BE2C (cell line): ENCODE measurements around the gene SEPTIN12. TPM values are rescaled to one million over a fixed set of nuclear protein-coding genes. Genes with fewer than 3 reads are reported as not detected.

Experiments used
- DNase-seq: peaks from one replicate; pipeline ENCODE4 v3.0.0-alpha.2; 2020
- H3K27me3 ChIP-seq: fragments of 250-450 bp; sonication (Bioruptor Pico); 2 replicates; pipeline ENCODE4 v1.5.1; 2020; ENCODE audit warnings: mild to moderate bottlenecking
- H3K36me3 ChIP-seq: fragments of 250-450 bp; sonication (Bioruptor Pico); 2 replicates; pipeline ENCODE4 v1.5.1; 2020; ENCODE audit warnings: mild to moderate bottlenecking
- H3K4me1 ChIP-seq: fragments of 250-450 bp; sonication (Bioruptor Pico); 2 replicates; pipeline ENCODE4 v1.5.1; 2020
- H3K4me3 ChIP-seq: 2 replicates; pipeline ENCODE4 v1.5.1; 2011; ENCODE audit warnings: low read depth, low read length
- H3K9me3 ChIP-seq: fragments of 250-450 bp; sonication (Bioruptor Pico); 2 replicates; pipeline ENCODE4 v1.5.1; 2020
- polyA plus RNA-seq: library from polyadenylated mRNA; unstranded; fragments of >200 nt; gene quantifications from one replicate; pipeline ENCODE4 v1.2.1, GENCODE V29; 2012; ENCODE audit warnings: low read depth, missing spikeins; ENCODE audit not compliant: insufficient read length, insufficient read depth
- TF ChIP-seq, protein P1 (sequence below): IDR thresholded peaks from 2 replicates; pipeline ENCODE4 v1.5.1; 2012; ENCODE audit warnings: mild to moderate bottlenecking, low read depth, low read length

The SEPTIN12 gene, protein sequence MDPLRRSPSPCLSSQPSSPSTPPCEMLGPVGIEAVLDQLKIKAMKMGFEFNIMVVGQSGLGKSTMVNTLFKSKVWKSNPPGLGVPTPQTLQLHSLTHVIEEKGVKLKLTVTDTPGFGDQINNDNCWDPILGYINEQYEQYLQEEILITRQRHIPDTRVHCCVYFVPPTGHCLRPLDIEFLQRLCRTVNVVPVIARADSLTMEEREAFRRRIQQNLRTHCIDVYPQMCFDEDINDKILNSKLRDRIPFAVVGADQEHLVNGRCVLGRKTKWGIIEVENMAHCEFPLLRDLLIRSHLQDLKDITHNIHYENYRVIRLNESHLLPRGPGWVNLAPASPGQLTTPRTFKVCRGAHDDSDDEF
- not detected for polyA plus RNA-seq

DNA sequence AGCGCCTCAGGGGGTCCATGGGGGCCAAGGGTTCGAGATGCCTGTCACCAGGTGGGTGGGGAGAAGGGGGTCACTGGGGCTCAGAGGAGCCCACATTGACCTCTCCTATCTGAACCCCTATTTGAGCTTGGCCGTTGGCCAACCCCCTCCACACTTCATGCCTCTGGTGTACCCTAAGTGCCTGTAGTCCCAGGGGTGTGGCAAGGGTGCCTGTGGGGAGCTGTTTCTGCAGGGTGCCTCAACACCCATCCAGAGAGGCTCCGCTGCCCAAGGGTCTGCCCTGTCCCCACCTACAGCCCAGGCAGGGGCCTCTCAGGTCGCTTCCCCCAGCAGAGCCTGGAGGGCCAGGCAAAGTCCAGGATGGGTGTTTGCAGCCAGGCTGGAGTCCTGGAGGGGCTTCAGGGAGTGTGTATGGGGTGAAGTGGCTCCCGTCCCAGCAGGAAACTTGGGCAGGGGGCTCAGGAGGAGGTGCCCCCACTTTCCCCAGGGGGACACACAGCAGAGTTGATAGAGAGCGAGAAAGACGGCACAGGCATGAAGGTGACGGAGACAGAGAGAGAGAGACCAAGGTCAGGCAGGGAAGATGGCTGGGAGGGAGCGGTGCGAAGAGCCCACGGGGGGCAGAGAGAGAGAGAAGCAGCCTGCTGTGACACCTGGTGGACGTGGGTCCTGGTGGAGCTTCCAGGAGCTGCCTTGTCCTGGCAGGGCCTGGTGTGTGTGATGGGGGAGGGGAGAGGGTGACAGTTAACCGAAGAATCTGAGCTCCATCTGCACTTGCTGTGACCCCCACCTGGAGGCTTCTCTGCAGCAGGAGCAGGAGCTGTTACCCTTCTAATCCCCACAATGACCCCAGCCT lies at the start of gene SEPTIN12:
TSS of gene SEPTIN12 (minus strand) at position 719 of the 856 bp plus-strand sequence. CDS start at position 19, 700 bp downstream.
- no peaks in the 10 kb centered on the region for H3K36me3 ChIP-seq
- peaks cover 4% of the 10 kb centered on the region; the same call in 1 of the 2 replicates for H3K4me1 ChIP-seq
- no peaks in the 10 kb centered on the region for H3K9me3 ChIP-seq
- H3K4me3 ChIP-seq: no peak within 1 kb of the TSS
- DNase-seq: peak; percentile 41
- no peaks in the 10 kb centered on the region for H3K27me3 ChIP-seq
- TF ChIP-seq, protein P1, sequence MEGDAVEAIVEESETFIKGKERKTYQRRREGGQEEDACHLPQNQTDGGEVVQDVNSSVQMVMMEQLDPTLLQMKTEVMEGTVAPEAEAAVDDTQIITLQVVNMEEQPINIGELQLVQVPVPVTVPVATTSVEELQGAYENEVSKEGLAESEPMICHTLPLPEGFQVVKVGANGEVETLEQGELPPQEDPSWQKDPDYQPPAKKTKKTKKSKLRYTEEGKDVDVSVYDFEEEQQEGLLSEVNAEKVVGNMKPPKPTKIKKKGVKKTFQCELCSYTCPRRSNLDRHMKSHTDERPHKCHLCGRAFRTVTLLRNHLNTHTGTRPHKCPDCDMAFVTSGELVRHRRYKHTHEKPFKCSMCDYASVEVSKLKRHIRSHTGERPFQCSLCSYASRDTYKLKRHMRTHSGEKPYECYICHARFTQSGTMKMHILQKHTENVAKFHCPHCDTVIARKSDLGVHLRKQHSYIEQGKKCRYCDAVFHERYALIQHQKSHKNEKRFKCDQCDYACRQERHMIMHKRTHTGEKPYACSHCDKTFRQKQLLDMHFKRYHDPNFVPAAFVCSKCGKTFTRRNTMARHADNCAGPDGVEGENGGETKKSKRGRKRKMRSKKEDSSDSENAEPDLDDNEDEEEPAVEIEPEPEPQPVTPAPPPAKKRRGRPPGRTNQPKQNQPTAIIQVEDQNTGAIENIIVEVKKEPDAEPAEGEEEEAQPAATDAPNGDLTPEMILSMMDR: 0 out of 2 replicates have a peak, but pooled peaks have one; percentile 12

DNA sequence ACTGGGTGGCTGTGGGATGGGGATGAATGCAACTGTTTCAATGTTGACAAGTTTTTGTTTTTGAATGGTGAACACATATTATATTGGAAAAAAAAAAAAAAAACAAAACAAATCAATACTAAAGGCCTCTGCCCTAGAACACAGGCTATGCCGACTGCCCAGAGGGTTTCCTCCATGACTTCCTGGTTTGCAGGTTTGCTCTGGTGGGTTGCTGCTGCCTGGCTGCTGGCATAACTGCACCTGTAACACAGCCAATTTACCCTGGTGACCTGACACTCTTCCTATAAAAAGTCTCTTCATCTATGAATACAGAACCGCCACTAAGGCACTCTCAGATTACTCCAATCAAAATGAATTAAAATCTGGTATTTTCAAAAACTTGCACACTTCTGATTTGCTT lies 48.6 kb upstream of the SEPTIN12 start:
- DNase-seq: no peak
- TF ChIP-seq, protein P1: no peak
- Histone ChIP-seq H3K9me3 (no peaks in the 10 kb centered on the region), H3K4me1 (peaks cover 3% of the 10 kb centered on the region), H3K4me3 (no peak overlapping the region), H3K36me3 (peaks cover 76% of the 10 kb centered on the region), H3K27me3 (no peaks in the 10 kb centered on the region)

DNA sequence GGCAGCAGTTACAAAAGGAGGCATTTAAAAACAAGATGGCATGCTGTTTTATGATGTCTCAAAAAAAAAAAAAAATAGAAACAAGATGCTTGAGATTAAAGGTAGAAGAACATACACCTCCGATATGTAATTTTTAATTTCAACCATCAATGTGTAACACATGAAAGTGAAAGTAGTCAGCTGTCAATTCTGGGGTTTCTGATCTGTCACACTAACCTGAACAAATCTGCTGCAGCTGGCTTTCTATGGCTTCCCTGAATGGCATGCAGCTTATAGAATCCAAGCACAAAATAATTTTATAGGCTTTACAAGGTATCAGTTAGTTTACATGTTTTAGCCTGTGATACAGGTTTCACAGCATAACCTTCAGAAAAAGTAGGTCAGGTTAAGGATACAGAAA lies 45.4 kb upstream of the SEPTIN12 start:
- no peaks in the 10 kb centered on the region for H3K27me3 ChIP-seq

DNA sequence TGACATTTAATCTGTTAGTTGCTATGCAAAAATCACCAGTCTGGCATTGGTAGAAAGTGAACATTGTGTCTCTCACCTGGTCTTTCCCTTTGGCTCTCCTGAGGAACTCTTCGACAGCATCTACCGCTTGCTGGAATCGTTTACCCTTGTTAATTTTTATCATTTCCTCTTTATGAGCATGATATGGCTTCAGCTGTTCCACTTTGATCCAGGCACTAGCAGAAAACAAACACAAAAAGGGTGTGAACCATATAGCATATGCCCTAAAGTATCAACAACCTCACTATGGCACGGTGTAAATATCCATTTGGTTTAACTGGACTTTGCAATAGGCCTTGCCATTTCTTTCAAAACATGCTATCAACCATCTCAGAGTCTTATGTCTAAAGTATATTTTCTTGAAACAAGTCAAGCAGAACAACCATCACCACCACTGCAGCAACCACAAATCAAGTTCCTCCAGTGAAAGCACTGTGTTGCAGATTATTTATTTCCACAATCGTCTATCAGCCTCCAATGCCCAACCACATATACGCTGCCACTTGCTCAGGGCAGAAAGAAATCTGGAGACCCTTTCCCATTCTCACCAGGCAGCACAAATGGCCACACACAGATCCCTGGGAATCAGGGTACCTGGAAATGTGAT lies 44.7 kb upstream of the SEPTIN12 start:
- TF ChIP-seq, protein P1: no peak
- no peak for DNase-seq
- peaks cover 80% of the 10 kb centered on the region for H3K36me3 ChIP-seq
- H3K27me3 ChIP-seq: no peaks in the 10 kb centered on the region
- H3K9me3 ChIP-seq: no peaks in the 10 kb centered on the region
- H3K4me1 ChIP-seq: peaks cover 3% of the 10 kb centered on the region
- no peak overlapping the region for H3K4me3 ChIP-seq

More for the DNA sequence above, 45.4 kb upstream of the SEPTIN12 start:
- TF ChIP-seq, protein P1: no peak
- peaks cover 3% of the 10 kb centered on the region for H3K4me1 ChIP-seq
- DNase-seq: no peak
- no peaks in the 10 kb centered on the region for H3K9me3 ChIP-seq
- H3K4me3 ChIP-seq: no peak overlapping the region
- H3K36me3 ChIP-seq: peaks cover 82% of the 10 kb centered on the region

GRCh38 chr16:4831616-4832015 lies 43.5 kb upstream of the SEPTIN12 start:
- peaks cover 85% of the 10 kb centered on the region for H3K36me3 ChIP-seq
- H3K27me3 ChIP-seq: no peaks in the 10 kb centered on the region
- peaks cover 3% of the 10 kb centered on the region for H3K4me1 ChIP-seq
- TF ChIP-seq, protein P1: no peak
- no peak for DNase-seq
- H3K4me3 ChIP-seq: no peak overlapping the region
- H3K9me3 ChIP-seq: no peaks in the 10 kb centered on the region
